ENCODE measurements around the gene CCDC18.

CCDC18 gene, protein sequence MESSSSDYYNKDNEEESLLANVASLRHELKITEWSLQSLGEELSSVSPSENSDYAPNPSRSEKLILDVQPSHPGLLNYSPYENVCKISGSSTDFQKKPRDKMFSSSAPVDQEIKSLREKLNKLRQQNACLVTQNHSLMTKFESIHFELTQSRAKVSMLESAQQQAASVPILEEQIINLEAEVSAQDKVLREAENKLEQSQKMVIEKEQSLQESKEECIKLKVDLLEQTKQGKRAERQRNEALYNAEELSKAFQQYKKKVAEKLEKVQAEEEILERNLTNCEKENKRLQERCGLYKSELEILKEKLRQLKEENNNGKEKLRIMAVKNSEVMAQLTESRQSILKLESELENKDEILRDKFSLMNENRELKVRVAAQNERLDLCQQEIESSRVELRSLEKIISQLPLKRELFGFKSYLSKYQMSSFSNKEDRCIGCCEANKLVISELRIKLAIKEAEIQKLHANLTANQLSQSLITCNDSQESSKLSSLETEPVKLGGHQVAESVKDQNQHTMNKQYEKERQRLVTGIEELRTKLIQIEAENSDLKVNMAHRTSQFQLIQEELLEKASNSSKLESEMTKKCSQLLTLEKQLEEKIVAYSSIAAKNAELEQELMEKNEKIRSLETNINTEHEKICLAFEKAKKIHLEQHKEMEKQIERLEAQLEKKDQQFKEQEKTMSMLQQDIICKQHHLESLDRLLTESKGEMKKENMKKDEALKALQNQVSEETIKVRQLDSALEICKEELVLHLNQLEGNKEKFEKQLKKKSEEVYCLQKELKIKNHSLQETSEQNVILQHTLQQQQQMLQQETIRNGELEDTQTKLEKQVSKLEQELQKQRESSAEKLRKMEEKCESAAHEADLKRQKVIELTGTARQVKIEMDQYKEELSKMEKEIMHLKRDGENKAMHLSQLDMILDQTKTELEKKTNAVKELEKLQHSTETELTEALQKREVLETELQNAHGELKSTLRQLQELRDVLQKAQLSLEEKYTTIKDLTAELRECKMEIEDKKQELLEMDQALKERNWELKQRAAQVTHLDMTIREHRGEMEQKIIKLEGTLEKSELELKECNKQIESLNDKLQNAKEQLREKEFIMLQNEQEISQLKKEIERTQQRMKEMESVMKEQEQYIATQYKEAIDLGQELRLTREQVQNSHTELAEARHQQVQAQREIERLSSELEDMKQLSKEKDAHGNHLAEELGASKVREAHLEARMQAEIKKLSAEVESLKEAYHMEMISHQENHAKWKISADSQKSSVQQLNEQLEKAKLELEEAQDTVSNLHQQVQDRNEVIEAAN (N-terminal part only)

DNA sequence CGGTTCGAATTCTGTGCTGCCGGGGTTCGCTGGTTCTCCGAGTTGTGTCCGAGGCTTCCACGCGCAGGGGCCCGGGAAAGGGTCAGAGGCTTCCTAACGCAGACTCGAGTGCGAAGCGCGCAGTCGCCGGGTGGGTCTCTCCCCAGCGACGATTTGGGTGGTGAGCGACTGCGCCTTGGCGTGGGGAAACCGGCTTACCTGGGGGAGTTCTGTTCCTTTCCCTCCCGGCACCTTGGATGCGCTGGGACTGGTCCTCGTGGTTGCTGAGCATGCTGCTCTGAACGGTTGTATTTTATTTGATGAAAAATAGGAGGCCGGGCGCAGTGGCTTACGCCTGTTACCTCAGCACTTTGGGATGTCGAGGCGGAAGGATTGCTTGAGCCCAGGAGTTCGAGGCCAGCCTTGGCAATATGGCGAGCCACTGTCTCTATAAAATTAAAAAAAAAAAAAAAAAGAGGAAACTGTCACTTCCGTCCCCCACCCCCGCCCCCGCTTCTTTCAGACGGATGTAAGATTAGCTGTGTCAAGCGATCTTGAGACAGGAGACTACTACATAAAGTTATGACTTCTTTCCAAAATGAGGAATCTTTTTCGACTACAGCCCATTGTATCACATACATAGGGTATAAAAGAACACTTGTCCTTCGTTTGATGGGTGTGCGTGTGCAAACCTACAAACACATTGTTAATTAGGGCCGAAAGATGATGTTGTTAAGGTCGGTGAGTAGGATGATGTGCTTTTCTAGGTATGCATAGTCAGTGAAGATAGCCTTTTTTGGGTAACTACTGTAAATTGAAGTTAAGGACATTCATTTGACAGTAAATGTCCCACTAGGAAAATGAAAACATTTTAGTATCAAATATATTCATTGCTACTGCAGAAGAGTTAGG lies at the start of gene CCDC18:
Gene CCDC18, plus strand, starts transcription at position 2 of the 891 bp plus-strand sequence. CDS start 2,638 bp downstream, outside the sequence.
- peak within 1 kb of the TSS; percentile 97 for H3K4me3 ChIP-seq (ENCODE audit: low read length)

DNA sequence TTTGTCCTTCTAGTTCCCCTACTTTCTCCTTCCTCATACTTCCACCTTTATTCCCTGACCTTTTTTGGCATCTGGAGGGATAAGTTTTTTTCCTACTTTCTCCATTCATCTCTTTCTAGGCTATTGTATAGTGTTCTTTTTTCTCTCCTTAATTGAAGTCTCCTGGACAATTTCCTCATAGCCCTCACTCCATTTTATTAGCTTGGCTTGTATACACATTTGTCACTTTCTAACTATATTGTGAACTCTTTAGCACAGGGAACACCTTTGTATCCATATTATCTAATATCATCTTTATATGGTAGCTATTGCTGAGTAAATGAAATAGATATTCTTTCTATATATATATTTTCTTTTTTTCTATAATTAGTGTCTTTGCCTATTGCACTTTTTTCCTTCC lies 47.9 kb upstream of the CCDC18 start:
- TF ChIP-seq, protein P1, sequence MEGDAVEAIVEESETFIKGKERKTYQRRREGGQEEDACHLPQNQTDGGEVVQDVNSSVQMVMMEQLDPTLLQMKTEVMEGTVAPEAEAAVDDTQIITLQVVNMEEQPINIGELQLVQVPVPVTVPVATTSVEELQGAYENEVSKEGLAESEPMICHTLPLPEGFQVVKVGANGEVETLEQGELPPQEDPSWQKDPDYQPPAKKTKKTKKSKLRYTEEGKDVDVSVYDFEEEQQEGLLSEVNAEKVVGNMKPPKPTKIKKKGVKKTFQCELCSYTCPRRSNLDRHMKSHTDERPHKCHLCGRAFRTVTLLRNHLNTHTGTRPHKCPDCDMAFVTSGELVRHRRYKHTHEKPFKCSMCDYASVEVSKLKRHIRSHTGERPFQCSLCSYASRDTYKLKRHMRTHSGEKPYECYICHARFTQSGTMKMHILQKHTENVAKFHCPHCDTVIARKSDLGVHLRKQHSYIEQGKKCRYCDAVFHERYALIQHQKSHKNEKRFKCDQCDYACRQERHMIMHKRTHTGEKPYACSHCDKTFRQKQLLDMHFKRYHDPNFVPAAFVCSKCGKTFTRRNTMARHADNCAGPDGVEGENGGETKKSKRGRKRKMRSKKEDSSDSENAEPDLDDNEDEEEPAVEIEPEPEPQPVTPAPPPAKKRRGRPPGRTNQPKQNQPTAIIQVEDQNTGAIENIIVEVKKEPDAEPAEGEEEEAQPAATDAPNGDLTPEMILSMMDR (IDR thresholded peaks at IDR 0.05; ENCODE audit: insufficient read depth, low read depth, low read length, missing control alignments) = no peak
- no peak overlapping the region for H3K4me3 ChIP-seq (ENCODE audit: low read length)
- no peak for DNase-seq (ENCODE audit: low read depth)

More for the DNA sequence above, at the start of gene CCDC18:
- peak; percentile 73 for DNase-seq (ENCODE audit: low read depth)
- TF ChIP-seq, protein P1 (IDR thresholded peaks at IDR 0.05; ENCODE audit: insufficient read depth, low read depth, low read length, missing control alignments) = no peak

DNA sequence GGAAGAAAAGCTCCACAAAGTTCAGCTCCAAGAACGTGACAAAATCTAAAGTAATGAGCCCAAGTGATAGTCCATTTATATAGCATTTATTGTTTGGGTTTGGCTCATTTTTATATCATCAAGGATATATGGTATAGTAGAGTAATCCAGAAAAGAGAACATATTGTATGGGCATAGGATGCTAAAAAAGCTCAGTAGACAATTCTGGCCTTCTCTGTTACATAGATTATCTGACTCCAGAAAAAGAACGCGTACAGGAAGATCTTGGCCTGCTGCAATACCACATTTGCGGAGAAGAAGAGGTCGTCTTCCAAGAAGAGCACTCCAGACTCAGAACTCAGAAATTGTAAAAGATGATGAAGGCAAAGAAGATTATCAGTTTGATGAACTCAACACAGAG lies 44.1 kb upstream of the CCDC18 start:
- TF ChIP-seq, protein P1 (IDR thresholded peaks at IDR 0.05; ENCODE audit: insufficient read depth, low read depth, low read length, missing control alignments) = no peak
- H3K4me3 ChIP-seq (ENCODE audit: low read length) = no peak overlapping the region
- DNase-seq (ENCODE audit: low read depth) = no peak

DNA sequence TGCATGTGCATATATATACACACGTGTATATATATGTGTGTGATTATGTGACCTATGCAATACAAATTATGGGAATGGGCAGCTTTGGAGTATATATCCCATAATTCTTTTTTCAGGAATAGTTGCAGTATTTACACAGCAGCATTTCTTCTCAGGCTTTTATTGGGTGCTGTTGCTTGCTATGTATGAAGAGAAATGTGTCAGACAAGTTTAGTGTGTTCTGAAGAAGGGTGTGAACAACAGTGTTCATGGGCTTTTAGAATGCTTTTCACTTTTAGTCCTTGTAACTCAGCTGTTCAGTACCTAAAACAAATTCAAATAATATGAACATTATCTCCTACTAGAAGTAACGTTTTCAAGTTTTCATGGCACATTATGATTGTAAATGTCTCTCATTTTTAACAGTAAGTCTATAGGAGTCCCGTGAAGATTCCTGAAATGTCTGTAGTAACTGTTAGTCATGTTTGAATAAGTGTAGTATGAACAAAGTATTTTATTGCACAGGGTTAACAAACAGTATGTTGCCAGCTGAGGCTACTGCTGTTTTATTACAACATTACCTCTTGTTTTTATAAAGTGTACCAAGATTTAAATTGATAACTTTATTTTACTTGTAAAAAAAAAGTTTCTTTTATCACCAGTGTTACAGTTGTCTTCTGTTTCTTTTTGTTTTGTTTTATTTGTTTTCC lies 42.8 kb upstream of the CCDC18 start:
- H3K4me3 ChIP-seq (ENCODE audit: low read length) = no peak overlapping the region
- no peak for DNase-seq (ENCODE audit: low read depth)
- TF ChIP-seq, protein P1 (IDR thresholded peaks at IDR 0.05; ENCODE audit: insufficient read depth, low read depth, low read length, missing control alignments) = no peak

DNA sequence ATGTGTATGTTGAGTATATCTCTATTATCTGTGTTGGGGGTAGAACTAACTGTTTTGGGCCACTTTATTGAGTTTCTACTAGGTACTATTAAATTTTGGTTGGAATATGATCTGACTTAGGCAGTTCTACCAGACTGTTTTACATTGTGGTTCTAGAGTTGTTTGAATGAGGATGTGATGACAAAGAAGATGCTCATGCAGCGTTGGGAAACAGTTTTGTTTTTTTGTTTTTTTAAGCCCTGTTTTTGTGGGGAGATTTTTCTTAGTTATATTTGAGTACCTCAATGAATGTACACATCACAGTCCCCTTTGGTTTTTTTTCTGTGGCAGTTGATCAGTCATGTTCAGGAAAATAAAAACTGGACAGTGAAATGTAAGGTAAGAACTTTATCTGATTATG lies 40.4 kb upstream of the CCDC18 start:
- TF ChIP-seq, protein P1 (IDR thresholded peaks at IDR 0.05; ENCODE audit: insufficient read depth, low read depth, low read length, missing control alignments) = no peak
- no peak overlapping the region for H3K4me3 ChIP-seq (ENCODE audit: low read length)
- no peak for DNase-seq (ENCODE audit: low read depth)
